Amygdala (tissue), 56 donors: ENCODE results near the gene PRKD1.
A peak's percentile ranks its signal among the peaks of the same experiment; 100 is the strongest.
"Not testable (repeated sequence)": the region's sequence is repeated elsewhere in the genome, so short reads cannot be mapped to it uniquely, and the experiment has no call there.

ENCODE experiments used
- DNase-seq, 56 donors: peaks; one replicate each; lab custom pipeline; 2025; lab: John Stamatoyannopoulos, UW

PRKD1 gene

GRCh38 chr14:29840369-29840892 is 87.2 kb downstream of the PRKD1 start:
- DNase-seq = not testable (repeated sequence)

- not testable (repeated sequence) for DNase-seq
These were observed 88.0 kb downstream of the PRKD1 start for GRCh38 chr14:29839691-29840090.

GRCh38 chr14:29838752-29839151 is 88.9 kb downstream of the PRKD1 start:
- DNase-seq = no peak

- DNase-seq = no peak
These were observed 91.3 kb downstream of the PRKD1 start for GRCh38 chr14:29836395-29836794.

GRCh38 chr14:29832042-29832441 is 95.6 kb downstream of the PRKD1 start:
- DNase-seq = no peak

- no peak for DNase-seq
These were observed 97.8 kb downstream of the PRKD1 start for GRCh38 chr14:29829851-29830250.

- DNase-seq = no peak
These were observed 103.8 kb downstream of the PRKD1 start for GRCh38 chr14:29823816-29824215.

GRCh38 chr14:29822430-29822709 is 105.3 kb downstream of the PRKD1 start:
- DNase-seq = no peak

GRCh38 chr14:29821661-29822429 is 105.8 kb downstream of the PRKD1 start:
- peak in 3 of 56 donors; percentile 1 to 14 (median 9) for DNase-seq

GRCh38 chr14:29821242-29821641 is 106.4 kb downstream of the PRKD1 start:
- DNase-seq = no peak

GRCh38 chr14:29820785-29821184 is 106.9 kb downstream of the PRKD1 start:
- no peak for DNase-seq

GRCh38 chr14:29817767-29818405 is 109.8 kb downstream of the PRKD1 start:
- DNase-seq = no peak

GRCh38 chr14:29815016-29815674 is 112.5 kb downstream of the PRKD1 start:
- DNase-seq = no peak

GRCh38 chr14:29814156-29815015 is 113.3 kb downstream of the PRKD1 start:
- peak in 52 of 56 donors; percentile 5 to 84 (median 54) for DNase-seq

GRCh38 chr14:29810682-29811081 is 117.0 kb downstream of the PRKD1 start:
- DNase-seq = peak in 5 of 56 donors; percentile 6 to 43 (median 18)

GRCh38 chr14:29810064-29810463 is 117.6 kb downstream of the PRKD1 start:
- no peak for DNase-seq

- no peak for DNase-seq
These were observed 121.5 kb downstream of the PRKD1 start for GRCh38 chr14:29806124-29806517.

- peak in 1 of 56 donors; percentile 11 for DNase-seq
These were observed 122.1 kb downstream of the PRKD1 start for GRCh38 chr14:29805415-29806123.

- DNase-seq = no peak
These were observed 123.0 kb downstream of the PRKD1 start for GRCh38 chr14:29804481-29805266.
